HG03439 (cell line): ENCODE measurements around the gene TMEM165.

Experiments
- ATAC-seq: cut with Tn5 transposase; IDR thresholded peaks from one replicate; pipeline ENCODE4 v1.9.1; 2021; ENCODE audit warnings: mild to moderate bottlenecking, moderate library complexity; ENCODE audit not compliant: unreplicated experiment

Gene TMEM165

DNA sequence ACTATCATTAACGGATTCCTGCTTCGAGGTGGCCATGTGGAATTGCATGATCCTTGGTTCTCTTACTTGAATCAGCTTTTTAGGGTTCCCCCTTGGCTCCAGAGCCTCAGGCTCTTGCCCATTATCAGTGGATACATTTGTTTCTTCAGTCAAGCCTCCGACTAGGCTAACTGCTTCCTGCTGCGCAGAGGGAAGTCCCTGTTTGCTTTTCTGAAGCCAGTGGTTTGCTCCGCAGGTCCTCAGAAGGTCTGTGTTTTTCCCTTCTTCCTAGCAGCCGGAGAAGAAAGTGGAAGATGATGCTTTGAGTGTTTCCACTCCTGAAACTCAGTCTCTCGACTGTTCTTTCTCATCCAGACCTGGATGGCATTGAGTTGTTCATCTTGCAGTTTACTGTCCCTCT, 29.1 kb upstream of the TMEM165 start:
- ATAC-seq, result no peak

DNA sequence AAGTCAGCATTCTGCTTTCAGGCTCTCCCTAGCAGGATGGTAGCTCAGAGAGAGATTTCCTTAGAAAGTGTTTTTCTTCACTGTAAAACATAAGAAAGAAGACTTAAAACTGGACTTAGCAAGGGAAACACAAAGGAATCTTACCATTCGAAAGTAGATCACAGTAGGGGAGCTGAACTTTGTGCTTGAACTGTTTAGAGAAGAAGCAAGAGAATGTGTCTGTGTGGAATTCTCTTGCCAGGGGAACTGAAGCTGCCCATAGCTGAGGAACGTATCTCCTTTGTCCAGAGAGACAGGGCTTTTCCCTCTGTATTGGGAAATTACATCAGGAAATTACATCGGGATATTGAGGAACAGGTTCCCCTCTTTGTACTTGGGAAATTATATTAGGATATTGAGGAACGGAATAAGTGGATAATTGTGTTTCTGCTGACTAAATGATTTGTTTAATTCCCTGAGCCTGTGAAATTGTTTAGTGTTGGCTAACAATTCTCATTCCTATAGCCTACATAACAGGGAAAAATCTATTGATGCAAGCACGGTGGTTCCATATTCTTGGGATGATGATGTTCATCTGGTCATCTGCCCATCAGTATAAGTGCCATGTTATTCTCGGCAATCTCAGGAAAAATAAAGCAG, 28.6 kb upstream of the TMEM165 start:
- ATAC-seq, result no peak

DNA sequence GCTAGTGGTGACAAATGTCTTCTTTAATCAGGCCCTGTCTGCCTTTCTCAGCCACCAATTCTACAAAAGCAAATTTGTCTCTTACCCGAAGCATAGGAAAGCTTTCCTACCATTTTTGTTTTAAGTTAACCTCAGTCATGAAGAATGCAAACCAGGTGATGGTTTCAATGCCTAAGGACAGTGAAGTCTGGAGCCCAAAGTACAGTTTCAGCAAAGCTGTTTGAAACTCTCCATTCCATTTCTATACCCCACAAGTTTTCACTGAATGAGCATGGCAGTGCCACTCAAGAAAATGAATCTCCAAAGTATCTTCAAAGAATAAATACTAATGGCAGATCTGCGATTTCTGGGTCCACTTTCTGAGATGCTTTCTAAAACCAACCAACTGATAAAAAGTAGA, 25.8 kb upstream of the TMEM165 start:
- ATAC-seq, result no peak

DNA sequence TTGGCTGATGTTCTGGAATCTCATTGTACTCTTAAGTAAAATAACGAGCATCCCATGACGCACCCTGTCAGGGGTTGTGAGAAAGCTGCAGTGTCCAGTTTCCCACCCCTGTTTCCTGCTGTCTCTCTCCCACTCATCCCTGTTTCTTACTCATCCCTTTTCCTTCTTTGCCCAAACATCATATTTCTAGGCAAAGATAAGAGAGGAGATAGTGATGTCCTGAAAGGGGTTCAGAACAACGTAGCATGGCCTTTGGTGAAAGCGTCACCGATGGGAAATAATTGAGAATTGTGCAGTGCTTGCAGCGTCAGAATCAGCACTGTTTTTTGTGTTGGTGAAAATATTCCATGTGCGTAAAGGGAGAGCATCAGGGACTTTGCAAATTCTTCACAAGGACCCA, 23.5 kb upstream of the TMEM165 start:
- no peak for ATAC-seq

DNA sequence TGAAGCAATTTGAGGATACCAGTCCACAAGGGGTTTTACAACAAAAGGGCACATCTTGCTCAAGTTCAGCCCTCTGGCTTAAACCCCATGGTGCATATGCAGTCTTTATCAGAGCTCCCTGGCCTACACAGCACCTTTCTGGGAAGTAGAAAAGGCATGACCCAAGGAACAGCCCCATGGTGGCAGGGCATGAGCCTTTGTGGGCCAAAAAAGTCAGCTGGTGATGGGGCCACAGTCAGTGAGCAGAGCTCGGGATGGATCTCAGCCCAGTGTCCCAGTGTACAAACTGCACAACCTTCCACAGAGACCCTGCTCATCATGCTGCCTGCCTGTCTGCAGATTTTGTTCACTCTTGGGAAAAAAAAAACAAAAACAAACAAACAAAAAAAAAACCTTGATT, 22.3 kb upstream of the TMEM165 start:
- no peak for ATAC-seq

DNA sequence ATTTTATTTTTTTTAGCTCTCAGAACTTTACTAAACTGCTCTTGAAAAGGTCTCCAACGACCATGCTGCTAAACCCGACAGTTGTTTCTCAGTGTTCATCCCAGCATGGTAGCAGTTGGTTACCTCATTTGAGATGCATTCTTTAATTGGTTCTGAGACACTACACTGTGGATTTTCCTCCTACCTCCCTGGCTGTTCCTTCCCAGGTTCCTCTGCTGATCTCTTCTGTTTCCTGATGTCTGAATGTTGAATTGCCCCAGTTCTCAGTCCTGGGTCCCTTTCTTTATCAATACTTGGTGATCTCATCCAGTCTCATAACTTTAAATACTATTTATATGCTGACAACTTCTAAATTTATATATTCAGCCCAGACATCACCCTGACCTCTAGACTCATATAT, 19.1 kb upstream of the TMEM165 start:
- no peak for ATAC-seq

DNA sequence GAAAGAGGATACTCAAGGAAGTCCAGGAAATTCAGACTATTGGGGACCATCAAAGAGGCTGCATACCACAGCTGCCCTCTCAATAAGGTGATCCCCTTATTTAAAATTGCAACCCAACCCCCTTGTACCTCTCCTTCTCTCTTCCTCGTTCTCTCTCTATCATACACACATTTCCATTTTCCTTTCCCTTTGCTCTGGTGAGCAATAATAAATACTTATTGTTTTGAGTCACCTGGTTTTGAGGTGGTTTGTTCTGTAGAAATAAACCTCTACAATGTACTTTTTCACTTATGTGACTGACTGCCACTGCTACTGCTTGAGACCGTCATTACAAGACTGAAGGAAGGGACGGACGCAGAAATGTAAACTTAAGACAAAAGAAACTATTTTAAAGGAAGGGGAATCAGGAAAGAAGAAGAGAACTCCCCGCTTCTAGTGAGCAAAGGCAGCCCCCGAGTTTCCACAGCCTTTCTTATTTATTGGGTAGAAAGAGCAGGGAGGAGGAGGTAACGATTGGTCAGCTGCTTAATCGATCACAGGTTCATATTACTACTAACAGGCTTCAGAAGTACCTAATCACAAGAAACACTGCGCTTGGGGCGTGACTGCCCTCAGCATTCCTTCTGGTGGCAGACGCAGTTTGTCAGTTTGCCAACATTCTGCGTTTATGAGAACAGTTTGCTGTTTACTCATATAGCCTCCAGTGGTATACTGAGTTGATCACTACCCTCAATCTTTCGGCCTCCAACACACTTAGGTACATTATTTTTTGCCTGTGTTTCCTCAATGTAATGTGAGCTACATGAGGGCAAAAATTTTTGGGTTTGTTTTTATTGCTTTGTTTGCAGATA, 16.9 kb upstream of the TMEM165 start:
- no peak for ATAC-seq

DNA sequence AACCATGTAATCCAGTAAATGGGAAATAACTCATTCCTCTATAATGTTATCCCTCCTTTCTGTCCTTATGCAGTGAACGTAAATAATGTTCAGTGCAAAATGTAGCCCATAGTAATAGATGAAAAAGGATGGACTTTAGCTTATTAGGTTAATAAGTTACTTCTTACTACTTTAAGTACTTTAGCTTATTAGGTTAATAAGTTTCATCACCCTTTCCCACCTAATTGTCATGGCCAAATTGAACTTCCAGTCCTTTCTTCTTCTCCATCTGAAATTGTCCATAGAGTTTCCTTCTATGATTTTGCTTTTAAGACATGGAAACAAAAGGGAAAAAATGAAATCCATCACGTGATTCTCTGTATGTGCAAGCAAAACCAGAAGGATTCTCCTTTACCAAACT, 15.2 kb upstream of the TMEM165 start:
- ATAC-seq, result no peak

DNA sequence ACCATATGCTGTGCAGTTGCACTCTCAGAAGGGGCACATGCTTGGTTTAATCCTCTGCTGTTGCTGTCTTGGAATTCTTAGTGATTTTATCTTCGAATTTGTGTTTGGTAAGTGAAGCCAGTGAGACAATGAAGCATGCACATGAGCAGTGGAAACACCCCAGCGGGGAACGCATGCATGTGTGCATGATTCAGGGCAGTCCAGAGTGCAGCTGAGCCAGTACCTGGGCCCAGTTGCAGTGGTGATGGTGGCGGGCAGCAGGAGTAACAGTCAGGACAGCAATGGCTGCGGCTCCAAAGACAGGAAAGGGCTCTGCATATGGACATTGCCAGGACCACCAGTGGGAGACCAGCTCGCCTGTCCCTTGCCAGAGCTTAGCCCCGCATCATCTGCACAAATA, 14.3 kb upstream of the TMEM165 start:
- ATAC-seq, result no peak

DNA sequence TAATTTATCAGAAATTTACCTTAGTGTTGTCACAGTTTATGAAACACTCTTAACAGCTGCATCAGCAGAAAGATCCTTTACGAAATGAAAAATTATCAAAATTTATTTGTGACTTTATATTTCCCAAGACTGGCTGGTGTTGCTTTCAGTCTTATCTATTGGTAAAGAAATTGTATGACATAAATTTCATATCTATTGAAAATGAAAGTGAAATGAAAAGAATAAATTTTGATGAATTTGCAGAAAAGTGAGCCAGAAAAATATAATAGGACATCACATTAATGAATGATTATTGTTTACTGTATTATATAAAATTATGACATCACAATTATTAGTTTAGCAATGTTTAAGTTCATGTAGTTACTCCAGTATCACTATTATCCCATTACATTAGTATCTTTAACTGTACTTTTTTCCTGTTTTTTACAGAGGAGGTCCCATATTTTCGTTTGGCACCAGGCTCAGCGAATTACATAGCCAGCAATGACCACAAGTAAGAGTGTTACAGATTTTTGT, 13.2 kb upstream of the TMEM165 start:
- ATAC-seq, result no peak

DNA sequence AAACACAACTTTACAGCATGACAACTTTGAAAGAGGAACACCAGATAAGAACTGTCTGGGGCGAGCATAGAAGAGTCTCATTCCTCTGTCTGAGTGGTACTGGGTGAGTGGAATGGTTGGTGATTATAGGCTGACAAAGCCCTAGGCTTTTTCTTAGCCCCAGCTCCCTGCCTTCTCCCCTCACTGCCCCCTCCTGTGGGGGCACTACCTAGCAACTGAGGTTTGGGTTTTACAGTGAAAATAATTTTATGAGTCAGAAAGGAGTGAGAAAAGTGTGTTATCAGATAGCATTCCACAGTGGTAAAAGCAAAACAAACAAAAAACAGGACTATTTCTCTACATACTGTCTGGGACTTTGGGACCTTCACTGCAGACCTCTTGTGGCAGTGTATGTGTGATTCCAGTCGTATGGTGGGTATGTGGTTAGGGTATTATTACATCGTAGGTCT, 10.5 kb upstream of the TMEM165 start:
- ATAC-seq, result no peak

DNA sequence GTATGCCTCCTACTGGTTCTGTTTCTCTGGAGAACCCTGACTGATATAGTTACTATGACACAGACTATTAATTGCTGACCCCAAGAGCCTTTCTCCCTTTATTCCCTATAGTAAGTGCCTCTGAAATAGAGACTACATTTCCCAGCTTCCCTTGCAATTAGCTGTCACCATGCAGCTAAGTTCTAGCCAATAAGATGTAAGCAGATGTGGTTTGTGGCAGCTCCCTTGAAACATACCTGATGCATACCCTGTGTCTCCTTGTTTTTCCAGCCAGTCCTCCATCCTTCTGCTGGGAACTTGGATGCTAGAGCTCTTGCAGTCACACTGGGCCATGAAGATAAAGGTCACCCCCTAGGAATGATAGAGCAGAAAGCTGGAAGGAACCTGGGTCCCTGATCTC, 9.7 kb upstream of the TMEM165 start:
- peak; percentile 75 for ATAC-seq

DNA sequence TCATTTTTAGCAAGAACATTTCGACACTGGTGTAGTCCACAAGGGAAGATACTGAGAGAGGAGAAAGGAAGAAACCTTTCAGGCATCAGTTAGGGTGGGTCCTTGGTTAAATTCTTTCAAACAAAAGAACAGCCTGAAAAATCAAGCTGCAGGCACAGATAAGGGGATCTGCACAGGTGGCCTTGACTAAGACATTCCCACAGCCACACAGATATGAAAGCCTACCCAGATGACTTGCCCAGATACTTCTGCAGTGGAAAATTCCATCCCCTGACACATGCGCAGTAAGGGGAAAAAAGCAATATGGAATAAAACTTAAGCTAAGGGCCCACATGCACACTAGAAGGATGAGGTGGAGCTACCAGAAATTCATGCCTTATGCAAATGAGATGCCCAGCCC, 8.9 kb upstream of the TMEM165 start:
- ATAC-seq, result no peak

DNA sequence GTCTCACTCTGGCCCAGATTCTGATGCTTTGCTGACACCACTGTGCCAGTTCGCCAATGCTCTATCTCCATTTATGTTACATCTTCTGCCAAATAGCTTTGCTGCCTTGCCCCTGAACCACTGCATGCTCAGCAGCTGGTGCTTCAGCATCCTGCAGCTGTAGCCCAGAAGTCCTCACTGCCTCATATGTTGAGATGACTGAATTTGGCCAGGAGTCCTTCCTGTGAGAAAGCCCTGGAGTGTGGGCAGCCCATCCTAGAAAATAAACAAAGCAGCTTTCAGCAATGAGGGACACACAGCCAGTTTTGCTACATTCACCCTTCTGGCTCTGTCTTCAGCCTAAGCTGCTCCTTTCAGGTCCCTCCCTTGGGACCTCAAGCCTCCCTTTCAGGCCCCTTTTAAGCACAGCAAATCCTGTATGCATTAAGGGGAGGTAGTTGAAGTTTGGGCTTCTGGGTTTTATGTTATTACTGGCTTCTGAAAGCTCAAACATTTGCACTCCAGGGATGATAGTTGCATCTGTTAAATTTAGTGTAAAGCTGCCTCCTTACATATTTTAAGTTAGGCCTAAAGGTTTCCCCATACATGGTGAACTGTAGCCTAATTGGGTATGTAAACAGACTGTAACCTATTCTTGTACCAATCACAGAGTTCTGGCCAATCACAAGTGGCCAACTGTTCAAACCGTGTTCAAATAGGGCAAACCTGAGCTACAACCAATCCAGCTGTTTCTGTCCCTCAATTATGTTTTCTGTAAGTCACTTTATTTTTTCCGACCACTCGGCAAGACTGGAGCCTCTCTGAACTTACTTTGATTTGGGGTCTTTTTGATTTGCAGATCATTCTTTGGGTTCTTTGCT, 2.1 kb upstream of the TMEM165 start:
- ATAC-seq, result no peak

DNA sequence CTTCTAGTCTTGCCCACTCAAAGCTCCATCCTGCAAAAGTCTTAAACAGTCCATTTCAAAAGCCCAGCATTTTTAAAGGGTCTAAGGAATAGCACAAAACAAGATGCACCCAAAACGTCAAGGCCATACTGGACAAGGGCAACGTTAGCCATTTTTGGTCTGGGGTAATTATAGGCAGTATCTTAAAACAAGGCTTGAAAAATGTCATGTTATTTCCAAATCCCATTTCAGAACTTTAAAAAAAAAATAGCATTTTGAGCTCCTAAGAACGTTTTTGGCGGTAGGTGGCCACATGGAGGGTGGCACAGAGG, 584 bp upstream of the TMEM165 start:
- peak; percentile 2 for ATAC-seq

DNA sequence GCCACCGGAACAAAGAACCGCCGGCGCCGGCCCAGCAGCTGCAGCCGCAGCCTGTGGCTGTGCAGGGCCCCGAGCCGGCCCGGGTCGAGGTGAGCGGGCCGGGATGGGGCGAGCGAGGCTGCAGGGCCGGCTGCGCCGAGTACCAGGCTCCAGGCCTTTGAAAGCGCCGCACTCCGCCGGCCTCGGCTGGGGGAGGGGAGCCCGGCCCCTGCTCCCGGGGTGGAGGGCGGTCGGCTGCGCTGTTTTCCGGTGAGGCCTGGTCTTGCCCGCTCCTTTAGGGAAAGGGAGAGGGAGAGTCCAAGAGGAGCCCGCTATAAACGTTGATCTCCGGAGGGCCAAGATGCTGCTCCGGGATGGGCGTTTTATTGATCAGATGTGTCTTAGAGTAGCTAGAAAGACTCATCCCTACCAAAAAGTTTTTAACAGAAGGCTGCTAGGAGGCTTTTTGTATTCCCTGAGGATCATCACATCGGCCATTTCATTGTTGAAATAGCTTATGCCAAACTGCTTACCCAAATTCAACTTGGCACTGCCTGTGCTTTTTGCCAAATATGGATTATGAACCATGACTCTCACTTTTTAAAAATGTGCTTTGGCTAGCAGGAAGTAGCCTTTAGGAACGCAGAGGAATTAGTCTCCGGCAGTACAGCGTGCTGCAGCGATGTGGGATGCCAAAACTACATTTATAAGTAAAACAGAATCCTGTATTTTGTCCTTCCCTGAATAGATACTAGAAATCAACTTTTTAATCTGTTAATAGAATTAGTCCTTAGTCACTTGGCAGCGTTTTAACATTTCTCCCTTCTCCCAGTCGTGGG, 760 bp downstream of the TMEM165 start:
- ATAC-seq, result peak; percentile 25

DNA sequence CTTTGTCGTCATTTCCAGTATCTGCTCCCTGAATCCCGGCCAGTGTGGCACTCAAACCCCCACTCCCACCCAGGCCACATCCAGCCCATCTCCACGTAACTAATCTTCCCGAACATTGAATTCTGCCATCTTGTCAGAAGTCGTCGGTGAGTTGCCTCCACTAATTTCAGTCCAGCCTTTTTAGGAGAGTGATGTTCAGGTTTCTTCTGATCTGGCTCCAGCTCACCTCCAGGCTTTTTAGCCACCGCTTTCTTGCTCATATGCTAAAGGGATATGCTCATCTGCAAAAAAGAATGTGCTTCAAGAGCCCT, 1.3 kb downstream of the TMEM165 start:
- no peak for ATAC-seq

DNA sequence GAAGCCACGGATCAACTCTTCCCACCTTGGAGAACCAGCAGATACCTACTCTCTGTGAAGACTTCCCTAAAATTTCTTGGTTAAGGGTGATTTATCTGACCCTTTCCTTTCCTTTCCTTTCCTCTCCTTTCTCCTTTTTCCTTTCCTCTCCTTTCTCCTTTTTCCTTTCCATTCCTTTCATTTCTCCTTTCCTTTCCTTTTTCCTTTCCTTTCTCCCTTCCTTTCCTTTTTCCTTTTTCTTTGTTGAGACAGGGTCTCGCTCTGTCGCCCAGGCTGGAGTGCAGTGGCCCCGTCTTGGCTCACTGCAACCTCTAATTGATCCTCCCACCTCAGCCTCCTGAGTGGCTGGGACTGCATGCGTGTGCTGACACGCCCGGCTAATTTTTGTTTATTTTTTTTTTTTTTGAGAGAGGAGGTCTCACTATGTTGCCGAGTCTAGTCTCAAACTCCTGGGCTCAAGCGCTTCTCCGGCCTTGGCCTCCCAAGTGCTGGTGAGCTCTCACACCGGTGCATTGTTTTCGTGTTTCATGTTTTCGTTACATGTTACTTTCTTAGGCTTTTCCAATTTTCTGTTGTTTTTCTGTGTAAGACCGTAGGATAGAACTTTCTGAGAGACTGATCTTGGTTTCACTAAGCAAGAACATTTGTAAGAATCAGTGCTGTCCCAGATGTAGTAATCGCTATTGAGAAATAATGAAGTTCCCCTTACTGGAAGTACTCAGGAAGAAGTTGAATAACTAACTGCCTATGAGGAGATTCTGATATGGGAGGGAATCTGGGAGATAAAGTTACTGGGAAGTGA, 2.0 kb downstream of the TMEM165 start:
- no peak for ATAC-seq

DNA sequence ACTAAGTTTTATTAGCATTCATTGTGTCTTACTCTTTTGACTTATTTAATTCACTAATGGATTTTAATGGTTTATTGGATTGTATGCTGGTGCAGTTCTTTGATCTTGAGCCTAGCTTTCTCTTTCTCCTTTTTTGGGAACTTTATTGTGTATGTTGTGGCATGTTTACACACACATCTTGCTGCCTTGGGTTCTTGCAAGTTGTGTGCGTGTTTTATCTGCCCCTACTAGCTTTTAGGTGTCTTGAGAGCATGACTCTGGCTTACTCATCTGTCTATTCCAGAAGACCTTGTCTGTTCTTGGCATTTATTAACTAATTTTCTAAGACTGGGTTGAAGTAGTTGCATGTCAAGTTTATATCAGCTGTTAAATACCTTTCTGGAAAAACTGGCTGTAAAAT, 2.7 kb downstream of the TMEM165 start:
- ATAC-seq, result no peak

DNA sequence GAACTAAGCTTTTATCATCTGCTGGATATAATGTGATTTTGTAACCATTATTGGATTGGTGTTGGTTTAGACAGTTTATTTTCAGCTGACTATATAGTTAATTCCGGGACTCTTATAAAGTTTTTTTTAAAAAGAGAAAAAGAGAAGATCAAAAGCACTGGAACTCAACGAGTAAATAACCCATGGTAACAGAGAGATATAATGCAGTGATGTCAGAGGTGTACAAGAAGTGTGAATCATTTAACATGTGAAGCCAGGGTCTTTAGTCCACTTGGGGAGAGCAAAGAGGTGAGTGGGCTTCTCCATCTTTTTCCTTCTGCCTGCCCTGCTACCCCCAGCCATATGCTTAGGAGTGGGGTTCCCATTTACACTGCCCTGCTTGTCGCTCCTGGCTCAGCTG, 3.2 kb downstream of the TMEM165 start:
- no peak for ATAC-seq
